Measurements from ENCODE around the gene TBC1D22A.

TBC1D22A gene

DNA sequence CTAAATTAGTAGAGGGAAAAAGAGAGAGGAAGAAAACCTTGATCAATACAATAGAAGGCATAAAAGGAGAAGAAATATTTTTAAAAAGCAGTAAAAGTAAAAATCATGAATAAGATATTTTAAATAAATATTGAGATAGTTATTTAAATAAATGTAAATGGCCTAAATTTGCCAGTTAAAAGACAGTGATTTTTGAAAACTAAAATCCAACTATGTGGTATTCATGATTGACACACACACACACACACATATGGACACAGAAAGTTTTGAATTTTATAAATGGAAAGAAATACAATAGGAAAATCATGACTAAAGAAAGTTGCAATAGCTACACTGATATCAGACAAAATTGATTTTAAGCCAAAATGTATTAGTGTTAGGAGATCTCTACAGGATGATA is 313.1 kb downstream of the TBC1D22A start:
- no peak for DNase-seq (ENCODE audit: low read depth, low spot score)

DNA sequence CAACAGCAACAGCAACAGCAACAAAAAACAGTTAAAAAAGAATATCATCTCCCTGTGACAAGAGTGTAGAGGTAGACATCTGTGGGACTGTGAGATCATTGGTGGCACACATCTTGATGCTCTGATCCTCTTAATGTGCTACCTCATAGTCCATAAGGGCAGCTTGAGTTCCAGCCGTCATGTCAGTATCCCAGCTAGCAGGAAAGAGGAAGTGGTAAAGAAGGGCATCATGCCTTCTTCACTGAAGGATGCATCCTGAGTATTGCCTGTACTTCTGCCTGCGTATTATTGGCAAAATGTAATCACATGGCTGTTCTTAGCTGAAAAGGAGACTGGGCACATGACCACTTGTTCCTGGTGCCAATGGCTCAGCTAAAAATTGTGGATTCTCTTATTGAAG is 314.3 kb downstream of the TBC1D22A start:
- no peak for DNase-seq (ENCODE audit: low read depth, low spot score)

DNA sequence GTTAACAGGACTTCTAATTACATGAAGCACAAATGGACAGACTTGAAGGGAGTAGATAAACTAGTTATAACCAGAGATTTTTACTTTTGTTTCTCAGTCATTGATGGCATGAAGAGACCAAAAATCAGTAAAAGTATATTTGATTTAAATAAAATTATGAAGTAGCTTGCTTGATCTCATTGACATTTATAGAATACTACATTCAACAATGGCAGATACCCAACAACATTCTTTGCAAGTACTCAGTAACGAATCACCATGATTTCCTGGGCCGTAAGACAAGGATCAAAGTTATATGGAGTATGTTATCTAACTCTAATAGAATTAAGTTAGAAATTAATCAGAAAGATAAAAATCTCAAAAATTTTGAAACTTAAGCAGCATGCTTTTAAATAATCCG is 317.6 kb downstream of the TBC1D22A start:
- DNase-seq (ENCODE audit: low read depth, low spot score), result no peak

DNA sequence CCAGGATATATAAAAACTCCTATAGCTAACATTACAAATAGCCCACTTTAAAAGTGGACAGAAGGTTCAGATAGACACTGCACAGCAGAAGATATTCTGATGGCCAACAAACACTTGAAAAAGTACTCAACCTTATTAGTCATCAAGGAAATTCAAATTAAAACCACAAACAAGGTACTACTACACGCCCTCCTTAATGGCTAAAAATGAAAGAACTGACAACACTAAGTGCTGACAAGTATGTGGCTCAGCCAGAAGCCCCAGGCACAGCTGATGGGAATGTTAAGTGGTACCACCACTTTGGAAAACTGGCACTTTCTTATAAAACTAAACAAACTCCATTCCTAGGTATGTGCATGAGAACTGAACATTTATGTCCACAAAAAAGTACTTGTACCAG is 320.1 kb downstream of the TBC1D22A start:
- no peak for DNase-seq (ENCODE audit: low read depth, low spot score)

DNA sequence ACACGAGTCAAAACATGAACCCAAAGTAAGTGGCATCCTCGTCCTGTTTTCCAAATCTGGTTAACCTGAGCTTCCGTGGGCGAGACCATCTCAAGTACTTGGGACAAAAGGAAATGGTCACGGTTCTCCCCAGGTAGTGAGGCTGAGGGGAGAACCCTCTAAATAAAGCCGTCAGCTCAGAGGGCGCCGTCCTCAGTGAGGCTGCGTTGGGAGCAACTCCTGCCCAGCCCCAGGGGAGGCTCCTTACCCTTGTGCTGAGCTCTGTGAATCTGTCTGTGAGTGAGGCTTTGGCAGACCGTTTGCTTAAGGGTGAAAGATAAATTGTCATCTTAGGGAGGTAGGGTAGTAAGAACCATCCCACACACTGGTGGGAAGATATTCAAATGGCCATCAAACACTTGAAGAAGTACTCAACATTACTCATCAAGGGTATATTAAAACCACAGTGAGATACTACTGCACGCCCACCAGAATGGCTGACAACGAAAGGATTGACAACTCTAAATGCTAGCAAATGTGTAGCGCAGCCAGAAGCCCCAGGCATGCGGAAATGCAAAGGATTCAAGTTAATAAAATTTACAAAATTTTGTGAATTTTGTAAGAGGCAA is 321.0 kb downstream of the TBC1D22A start:
- no peak for DNase-seq (ENCODE audit: low read depth, low spot score)

DNA sequence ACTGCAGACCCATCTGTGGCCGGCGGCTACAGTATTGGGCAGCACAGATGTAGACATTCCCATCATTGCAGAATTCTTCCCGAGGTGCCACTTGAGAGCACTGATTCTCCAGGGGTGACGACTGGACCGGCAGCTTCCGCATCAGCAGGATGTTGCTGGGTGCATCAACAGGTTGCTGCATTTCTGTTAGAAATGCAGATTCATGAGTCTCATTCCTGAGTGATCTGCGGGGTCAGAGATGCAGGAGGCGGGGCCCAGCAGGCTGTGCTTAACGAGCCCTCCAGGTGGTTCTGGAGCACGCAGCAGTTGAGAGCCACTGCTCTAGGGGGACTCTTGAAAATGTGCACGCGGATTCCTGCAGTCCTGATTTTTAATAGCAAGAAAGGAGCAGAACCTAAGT is 321.8 kb downstream of the TBC1D22A start:
- DNase-seq (ENCODE audit: low read depth, low spot score), result no peak

DNA sequence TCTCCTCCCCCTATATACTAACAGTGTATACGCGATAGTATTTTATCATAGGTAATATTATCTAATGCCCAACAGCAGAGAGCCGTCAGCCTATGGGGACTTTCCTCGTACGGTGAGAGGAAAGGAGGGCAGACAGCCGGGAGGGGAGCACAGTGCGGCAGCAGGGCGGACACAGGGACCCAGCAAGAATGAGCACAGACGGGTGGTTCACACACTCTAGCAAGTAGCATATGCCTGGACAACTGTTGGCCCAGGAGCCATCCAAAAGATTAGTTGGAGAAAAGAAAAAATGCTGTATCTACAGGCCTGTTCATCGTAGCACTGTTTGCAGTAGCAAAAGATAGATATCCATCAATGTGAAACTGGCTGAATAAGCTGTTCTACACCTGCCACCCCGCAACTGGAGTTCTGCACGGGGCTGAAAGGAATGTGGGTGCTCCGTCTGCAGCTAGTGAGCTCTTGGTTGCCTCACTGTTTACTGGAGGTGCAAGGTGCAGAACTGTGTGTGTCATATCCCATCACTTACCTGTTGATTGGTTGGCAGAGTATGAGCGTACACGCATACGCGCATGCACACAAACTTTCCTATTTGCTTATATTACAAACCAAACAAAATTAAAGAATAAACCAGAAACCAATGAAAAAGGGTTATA is 324.3 kb downstream of the TBC1D22A start:
- no peak for DNase-seq (ENCODE audit: low read depth, low spot score)

DNA sequence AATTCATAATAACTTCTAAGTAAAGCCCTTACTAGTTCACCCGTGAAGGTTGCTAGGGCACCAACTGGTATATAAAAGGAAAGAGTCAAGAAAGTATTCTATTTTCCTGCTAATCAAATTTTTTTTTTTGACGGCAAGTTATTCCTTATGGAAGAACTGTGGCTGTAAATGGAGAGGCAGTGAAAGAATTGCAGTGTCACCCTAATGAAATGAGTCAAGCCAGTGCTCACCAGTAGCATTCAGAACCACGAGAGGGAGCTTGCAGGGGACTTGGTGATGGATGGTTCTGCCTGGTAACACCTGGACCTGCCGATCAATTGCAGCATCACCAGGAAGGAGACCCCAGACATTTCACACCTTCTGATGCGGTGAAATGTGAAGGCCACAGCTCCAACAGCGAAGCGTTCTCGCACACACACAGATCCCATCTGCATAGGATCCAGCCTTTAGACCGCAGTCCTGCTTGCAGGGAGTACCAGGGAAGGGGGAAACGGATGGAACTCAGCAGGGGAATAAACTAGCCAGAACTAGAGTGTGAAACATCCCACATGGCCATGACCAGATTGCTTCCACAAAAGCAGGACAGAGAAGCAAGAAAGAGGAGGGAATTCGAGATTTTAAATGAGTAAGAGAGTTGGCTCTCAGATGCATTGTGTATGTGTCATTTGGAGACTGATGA is 326.2 kb downstream of the TBC1D22A start:
- no peak for DNase-seq (ENCODE audit: low read depth, low spot score)

DNA sequence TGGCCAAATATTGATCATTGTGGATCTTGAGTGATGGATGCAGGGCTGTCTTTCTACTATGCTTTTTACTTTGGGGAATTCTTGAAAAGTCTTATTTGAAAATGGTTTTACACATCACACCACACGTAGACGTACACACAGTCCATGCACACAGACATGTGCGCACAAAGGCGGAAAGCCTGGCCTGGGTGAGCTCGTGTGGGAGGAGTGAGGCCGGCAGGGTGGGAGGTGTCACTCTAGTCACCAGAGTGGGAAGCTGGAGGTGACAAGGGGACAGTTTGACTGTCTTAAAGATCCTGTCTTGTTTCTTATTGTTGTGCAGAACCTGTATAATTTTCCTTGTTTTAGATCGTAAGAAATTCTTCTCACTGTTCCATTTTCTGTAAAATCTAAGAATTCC is 326.9 kb downstream of the TBC1D22A start:
- no peak for DNase-seq (ENCODE audit: low read depth, low spot score)

DNA sequence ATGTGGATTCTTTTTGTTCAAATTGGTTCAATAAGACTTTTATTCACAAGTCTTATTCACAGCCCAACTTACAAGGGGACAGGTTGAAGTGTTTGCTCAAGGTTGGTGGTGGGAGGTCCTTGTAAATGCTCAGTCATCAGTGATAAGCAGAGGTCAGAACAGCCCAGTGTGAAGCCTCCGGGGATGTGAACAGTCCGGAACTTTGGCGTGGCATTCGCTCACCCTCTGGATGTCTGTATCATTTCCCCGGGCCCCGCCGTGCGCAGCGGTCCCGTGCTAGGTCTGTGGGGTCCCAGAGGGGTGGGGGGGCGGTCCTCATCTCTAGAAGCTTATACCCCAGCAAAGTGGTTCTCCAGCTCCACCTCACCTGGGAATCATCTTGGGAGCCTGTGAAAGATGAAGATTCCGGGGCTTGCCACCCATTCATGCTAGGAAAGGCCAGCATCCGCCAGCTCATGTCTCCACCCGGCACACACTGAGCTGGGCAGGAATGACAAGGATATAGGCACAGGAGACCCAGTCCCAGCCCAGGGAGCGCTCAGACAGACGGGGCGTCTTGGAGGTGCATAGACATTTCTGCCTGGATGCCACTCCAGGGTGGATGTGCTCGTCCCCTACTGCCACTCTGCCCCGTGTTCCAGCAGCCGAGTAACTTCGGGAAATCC is 327.5 kb downstream of the TBC1D22A start:
- no peak for DNase-seq (ENCODE audit: low read depth, low spot score)

DNA sequence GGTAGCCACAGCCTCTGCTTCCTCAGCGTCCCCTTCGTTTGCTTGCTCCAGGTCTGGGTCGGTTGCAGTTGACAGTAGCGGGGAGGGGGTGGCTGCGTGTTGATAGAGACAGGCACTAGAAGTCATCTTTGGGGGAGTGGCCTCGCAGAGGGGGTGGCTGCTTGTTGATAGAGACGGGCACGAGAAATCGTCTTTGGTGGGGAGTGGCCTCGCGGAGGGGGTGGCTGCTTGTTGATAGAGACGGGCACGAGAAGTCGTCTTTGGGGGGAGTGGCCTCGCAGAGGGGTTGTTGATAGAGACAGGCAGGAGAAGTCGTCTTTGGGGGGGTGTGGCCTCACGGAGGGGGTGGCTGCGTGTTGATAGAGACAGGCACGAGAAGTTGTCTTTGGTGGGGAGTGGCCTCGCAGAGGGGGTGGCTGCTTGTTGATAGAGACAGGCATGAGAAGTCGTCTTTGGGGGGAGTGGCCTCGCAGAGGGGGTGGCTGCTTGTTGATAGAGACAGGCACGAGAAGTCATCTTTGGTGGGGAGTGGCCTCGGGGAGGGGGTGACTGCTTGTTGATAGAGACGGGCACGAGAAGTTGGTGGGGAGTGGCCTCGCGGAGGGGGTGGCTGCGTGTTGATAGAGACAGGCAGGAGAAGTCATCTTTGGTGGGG is 328.3 kb downstream of the TBC1D22A start:
- no peak for DNase-seq (ENCODE audit: low read depth, low spot score)

DNA sequence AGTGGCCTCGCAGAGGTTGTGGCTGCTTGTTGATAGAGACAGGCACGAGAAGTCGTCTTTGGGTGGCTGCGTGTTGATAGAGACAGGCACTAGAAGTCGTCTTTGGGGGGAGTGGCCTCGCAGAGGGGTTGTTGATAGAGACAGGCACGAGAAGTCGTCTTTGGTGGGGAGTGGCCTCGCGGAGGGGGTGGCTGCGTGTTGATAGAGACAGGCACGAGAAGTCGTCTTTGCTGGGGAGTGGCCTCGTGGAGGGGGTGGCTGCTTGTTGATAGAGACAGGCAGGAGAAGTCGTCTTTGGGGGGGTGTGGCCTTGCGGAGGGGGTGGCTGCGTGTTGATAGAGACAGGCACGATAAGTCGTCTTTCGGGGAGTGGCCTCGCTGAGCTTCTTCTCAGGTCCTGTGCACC is 328.8 kb downstream of the TBC1D22A start:
- no peak for DNase-seq (ENCODE audit: low read depth, low spot score)

DNA sequence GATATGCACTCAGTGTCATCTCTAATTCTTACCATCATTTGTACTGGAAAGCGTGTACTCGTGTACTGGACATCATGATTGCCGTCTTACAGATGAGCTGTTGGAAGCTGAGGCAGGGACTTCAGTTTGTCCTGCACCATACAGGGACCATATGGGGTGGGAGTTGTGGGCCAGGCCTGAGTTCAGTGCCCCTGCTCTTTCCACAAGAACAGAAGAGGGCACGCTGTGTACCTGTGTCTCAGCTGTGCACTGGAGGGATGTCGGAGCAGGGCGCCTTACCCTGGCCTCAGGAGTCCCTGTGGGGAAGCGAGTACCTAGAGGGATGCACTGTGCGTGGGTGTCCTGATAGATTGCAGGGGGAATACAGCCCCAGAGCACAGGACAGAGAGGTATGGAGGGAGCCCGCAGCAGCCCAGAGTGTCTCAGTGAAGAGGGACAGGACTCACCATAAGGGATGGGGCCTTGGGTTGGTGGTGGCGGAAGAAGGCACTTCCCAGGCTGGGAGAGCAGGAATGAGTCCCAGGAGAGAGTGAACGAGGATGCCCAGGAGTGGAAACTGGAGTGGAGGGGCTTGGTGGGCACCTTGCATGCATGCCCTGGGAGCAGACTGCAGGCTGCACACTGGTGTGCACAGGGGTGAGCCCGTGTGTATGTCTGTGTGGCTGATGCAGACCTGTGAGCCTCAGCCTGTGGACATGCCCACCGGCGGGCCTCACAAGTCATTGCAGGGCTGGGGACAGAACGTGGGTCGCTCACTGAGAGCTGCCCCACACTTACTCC is 329.7 kb downstream of the TBC1D22A start:
- no peak for DNase-seq (ENCODE audit: low read depth, low spot score)

DNA sequence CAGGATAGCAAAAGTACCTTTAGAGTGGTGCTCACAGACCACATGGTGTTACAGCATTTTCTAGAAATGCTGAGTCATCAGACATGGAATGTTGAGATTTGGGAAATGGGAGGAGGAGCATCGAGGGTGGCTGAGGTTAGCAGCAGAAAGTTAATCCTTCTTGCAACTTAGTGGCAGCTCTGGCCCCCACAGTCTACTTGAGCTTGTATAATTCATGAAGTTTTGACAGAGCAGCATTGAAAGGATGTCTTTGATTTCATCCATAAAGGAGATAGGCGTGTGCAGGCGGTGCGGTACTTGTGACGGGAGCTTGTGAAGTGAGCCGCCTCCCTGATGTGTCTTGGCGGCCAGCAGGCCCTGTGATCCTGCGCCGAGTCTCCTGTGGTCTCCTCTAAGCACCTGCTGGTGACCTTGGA is 330.5 kb downstream of the TBC1D22A start:
- DNase-seq (ENCODE audit: low read depth, low spot score), result no peak

DNA sequence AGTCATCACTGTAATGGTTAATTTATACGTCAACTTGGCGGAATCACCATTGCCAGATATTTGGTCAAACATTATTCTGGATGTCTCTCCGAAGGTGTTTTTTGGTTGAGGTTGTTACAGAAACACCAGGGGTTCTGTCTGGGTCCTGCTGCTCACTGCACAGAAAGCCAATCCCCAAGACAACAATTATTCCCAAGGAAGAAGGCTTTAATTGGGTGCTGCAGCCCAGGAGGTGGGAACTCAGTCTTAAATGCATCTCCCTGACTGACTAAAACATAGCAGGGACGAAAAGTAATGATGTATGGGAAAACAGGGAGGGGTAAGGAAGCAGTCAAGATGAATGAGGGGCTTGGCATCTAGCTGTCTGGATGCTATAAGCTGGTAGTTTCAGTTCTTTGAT is 331.3 kb downstream of the TBC1D22A start:
- no peak for DNase-seq (ENCODE audit: low read depth, low spot score)

DNA sequence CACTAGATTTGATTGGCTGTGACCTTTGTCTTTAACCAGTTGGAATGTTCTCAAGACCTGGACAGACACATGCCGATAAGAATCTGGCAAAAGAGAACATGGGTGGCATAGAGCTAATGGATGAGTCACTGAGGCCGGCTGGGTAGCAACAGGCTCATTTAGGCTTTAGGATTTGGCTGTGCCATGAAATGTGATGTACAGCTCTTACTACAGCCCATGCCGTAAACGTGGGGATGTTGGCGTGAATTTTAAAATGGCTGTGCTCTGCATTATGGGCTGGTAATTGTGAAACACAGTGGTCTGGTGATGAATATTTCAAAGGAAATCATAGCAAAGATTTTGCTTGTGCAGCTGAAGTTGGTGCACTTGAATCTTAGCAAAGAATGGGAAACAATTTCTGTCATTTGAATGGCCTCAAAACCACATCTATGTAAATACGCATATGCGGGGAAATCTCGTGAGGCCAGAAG is 332.4 kb downstream of the TBC1D22A start:
- DNase-seq (ENCODE audit: low read depth, low spot score), result no peak

DNA sequence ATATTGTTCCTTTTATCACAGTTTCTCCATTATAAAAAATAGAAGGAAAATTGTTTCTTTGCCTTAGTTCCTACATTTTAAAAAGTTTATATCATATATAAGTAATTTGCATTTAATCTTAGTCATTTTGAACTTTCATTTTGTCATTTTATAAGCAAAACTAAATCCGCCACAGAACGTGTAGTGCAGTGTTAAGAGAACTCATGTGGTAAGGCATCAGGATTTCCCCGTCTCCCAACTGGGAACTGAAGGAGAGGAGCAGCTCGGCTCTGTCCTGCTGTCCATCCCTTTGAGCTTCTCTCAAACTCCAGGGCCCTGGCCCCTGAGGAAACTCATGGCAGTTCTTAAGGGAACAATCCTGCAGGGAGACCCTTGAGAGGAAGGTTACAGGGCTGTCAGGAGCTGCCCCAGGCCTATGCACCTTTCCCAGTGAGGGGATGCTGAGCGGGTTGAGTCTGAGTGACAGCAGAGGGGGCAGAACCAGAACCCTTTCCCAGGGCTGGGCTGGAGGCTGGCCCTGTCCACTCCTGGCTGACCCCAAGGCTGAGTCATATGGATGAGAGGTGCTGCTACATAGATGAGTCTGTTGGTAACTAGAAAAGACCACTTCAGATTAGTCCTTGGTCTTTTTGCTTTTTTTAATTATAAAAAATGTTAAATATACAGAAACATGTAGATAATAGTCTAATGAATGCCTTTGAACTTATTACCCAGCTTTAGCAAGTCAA is 333.1 kb downstream of the TBC1D22A start:
- no peak for DNase-seq (ENCODE audit: low read depth, low spot score)

DNA sequence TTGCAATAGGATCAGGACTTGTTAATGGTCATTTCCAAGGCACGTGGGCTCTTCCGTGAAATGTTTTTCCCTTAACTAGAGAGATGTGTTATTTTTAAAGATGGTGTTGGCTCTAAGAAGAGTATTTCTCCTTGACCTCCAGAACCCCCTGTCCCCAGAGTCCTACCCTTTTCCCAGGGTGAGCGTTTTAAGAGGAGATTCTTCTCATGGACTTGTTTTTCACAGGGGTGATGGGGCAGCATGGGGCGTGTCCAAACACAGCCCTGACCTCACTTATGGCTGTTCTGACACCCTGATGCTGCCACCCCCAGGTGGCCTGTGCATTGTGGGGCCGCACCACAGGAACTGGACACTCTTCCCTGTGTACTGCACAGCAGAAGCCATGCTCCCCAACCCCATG is 335.7 kb downstream of the TBC1D22A start:
- DNase-seq (ENCODE audit: low read depth, low spot score), result no peak

DNA sequence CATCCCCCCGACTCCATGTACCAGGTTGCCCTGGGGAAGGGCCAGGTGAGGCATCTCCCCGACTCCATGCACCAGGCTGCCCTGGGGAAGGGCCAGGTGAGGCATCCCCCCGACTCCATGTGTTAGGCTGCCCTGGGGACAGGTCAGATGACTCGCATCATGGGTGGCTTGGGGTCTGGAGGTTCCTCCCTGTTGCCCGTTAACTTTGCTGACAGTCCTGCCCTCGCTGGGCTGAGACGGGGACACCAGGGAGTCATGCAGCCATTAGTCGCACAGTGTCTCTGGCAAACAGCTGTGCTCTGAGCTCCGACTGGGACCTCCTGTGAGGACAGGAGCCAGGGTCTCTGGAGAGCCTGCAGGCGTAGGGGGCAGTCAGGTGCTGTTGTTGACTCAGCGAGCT is 336.1 kb downstream of the TBC1D22A start:
- DNase-seq (ENCODE audit: low read depth, low spot score), result no peak

DNA sequence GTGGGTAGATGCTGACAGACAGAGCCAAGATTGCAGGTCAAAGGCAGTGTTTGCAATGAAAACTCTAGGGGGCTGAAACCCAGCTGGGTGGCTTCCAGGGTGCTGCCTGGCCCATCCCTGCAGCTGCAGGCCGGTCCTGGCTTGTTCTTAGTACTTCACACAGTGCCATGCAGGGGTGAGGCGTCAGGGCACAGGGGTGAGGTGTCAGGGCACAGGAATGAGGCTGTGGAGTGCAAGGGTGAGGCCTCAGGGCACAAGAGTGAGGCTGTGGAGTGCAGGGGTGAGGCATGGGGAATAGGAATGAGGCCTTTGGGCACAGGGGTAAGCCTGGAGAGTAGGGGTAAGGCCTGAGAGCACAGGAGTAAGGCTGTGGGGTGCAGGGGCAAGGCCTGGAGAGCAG is 337.6 kb downstream of the TBC1D22A start:
- DNase-seq (ENCODE audit: low read depth, low spot score), result no peak
